Mesendoderm (in vitro differentiated cells): Measurements from ENCODE around the gene SLC12A8.
A peak's percentile ranks its signal among the peaks of the same experiment; 100 is the strongest.

Source experiments
- DNase-seq: peaks from one replicate; pipeline ENCODE4 v3.0.0; 2013
- H2AK5ac ChIP-seq: 2 replicates; pipeline ENCODE4 v1.6.1; 2013; ENCODE audit warnings: low read length, inconsistent platforms
- H2BK120ac ChIP-seq: 2 replicates; pipeline ENCODE4 v1.6.1; 2013; ENCODE audit warnings: low read depth, mild to moderate bottlenecking, low read length, moderate library complexity, mixed read lengths
- H2BK15ac ChIP-seq: replicated peaks from 2 replicates; pipeline ENCODE4 v1.6.1; 2013; ENCODE audit warnings: low read depth, mild to moderate bottlenecking, moderate library complexity
- H2BK5ac ChIP-seq: 2 replicates; pipeline ENCODE4 v1.6.1; 2013; ENCODE audit warnings: low read length, inconsistent platforms
- H3K18ac ChIP-seq: 2 replicates; pipeline ENCODE4 v1.6.1; 2013; ENCODE audit warnings: mild to moderate bottlenecking, low read length, mixed read lengths
- H3K23ac ChIP-seq: one replicate; pipeline ENCODE4 v1.6.1; 2013; ENCODE audit warnings: low read length
- H3K27ac ChIP-seq: 2 replicates; pipeline ENCODE4 v1.5.1; 2013; ENCODE audit warnings: low read depth, mild to moderate bottlenecking, inconsistent platforms, low read length, moderate library complexity
- H3K27me3 ChIP-seq: 2 replicates; pipeline ENCODE4 v1.6.1; 2013; ENCODE audit warnings: low read length, control low read depth, mild to moderate bottlenecking, inconsistent platforms; ENCODE audit not compliant: insufficient read depth, poor library complexity
- H3K36me3 ChIP-seq: 2 replicates; pipeline ENCODE4 v1.6.1; 2013; ENCODE audit warnings: low read length, inconsistent platforms; ENCODE audit not compliant: control insufficient read depth, insufficient read depth
- H3K4ac ChIP-seq: one replicate; pipeline ENCODE4 v1.6.1; 2013; ENCODE audit warnings: low read depth, mild to moderate bottlenecking, low read length, moderate library complexity
- H3K4me1 ChIP-seq: 2 replicates; pipeline ENCODE4 v1.6.1; 2013; ENCODE audit warnings: low read depth, low read length, inconsistent platforms; ENCODE audit not compliant: control insufficient read depth
- H3K4me2 ChIP-seq: 2 replicates; pipeline ENCODE4 v1.6.1; 2013; ENCODE audit warnings: low read length
- H3K4me3 ChIP-seq: 2 replicates; pipeline ENCODE4 v1.5.1; 2013; ENCODE audit warnings: mild to moderate bottlenecking, low read length
- H3K56ac ChIP-seq: one replicate; pipeline ENCODE4 v1.6.1; 2013; ENCODE audit warnings: low read length
- H3K79me1 ChIP-seq: 2 replicates; pipeline ENCODE4 v1.6.1; 2013; ENCODE audit warnings: low read length, inconsistent platforms
- H3K79me2 ChIP-seq: 2 replicates; pipeline ENCODE4 v1.6.1; 2013; ENCODE audit warnings: mild to moderate bottlenecking, low read length; ENCODE audit not compliant: control insufficient read depth, insufficient read depth
- H3K9ac ChIP-seq: 2 replicates; pipeline ENCODE4 v1.6.1; 2013; ENCODE audit warnings: low read length, inconsistent platforms
- H4K5ac ChIP-seq: one replicate; pipeline ENCODE4 v1.6.1; 2013; ENCODE audit warnings: low read length
- H4K8ac ChIP-seq: one replicate; pipeline ENCODE4 v1.6.1; 2013; ENCODE audit warnings: low read depth, mild to moderate bottlenecking, control low read depth, low read length, moderate library complexity
- WGBS: extraction: QIAGEN DNeasy Blood & Tissue Kit; methylation state at CpG from one replicate; pipeline ENCODE4 v1.1.7; 2013; ENCODE audit warnings: low lambda C conversion rate, missing lambda C conversion rate; ENCODE audit not compliant: insufficient coverage; ENCODE audit errors: extremely low coverage; 5-methylcytosine and 5-hydroxymethylcytosine counted together

SLC12A8 gene

DNA sequence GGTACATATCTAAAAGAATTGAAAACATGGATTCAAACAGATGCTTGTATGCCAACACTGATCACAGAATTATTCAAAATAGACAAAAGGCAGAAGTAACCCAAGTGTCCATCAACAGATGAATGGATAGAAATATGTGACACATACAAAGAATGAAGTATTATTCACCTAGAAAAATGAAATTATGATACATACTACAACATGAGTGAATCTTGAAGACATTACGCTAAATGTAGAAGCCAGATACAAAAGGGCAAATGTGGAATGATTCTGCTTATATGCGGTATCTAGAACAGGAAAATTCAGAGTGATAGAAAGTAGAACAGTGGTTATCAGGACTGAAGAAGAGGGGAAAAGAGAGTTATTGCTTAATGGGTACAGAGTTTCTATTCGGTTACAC lies 26.2 kb upstream of the SLC12A8 start:
- Histone ChIP-seq H3K18ac (no peak overlapping the region), H3K4ac (no peak overlapping the region), H3K27ac (no peak overlapping the region), H2BK15ac (no peak overlapping the region), H4K8ac (no peak overlapping the region), H3K36me3 (no peaks in the 10 kb centered on the region), H3K79me2 (no peaks in the 10 kb centered on the region), H2BK120ac (no peak overlapping the region), H2AK5ac (no peak overlapping the region), H3K27me3 (no peaks in the 10 kb centered on the region), H2BK5ac (no peak overlapping the region), H3K79me1 (no peaks in the 10 kb centered on the region), H3K4me1 (no peaks in the 10 kb centered on the region), H3K4me2 (no peak overlapping the region), H3K4me3 (no peak overlapping the region), H4K5ac (no peak overlapping the region), H3K56ac (no peak overlapping the region), H3K9ac (no peak overlapping the region), H3K23ac (no peak overlapping the region)
- no peak for DNase-seq
- no CpG with 5 or more reads among the region's 3 CpGs for WGBS

DNA sequence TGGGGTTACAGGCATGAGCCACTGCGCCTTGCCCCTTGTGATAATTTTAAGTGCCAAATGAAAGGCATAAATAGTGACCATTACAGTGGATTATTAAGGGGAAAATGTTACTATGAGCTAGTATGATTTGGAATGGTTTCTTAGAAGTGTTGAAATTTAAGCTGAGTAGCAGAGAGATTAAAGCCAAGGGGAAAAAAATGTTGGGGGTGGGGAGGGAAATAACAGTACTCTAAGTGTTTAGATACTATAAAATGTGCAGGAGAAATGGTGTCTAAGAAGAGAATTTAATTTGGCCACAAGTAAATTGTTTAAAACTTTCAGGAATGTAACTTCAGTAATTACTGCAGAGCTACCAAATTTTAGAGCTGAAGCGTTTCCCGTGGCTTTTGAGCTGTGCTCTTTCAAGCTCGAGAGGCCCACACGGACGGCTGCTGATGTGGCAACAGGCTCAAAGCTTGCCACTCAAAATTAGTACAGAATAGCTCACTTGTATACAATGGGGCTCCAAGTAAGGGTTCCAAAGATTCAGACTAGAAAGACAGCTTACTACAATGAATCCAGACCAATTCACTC lies 23.9 kb upstream of the SLC12A8 start:
- no peak overlapping the region for H3K4me3 ChIP-seq
- H3K79me1 ChIP-seq: no peaks in the 10 kb centered on the region
- H3K18ac ChIP-seq: no peak overlapping the region
- H3K56ac ChIP-seq: no peak overlapping the region
- H2BK120ac ChIP-seq: no peak overlapping the region
- no peaks in the 10 kb centered on the region for H3K36me3 ChIP-seq
- no peak overlapping the region for H2BK5ac ChIP-seq
- no peak overlapping the region for H2BK15ac ChIP-seq
- no peak overlapping the region for H2AK5ac ChIP-seq
- H3K27ac ChIP-seq: no peak overlapping the region
- no peak overlapping the region for H4K5ac ChIP-seq
- no peaks in the 10 kb centered on the region for H3K27me3 ChIP-seq
- H3K4me2 ChIP-seq: no peak overlapping the region
- WGBS: no CpG with 5 or more reads among the region's 6 CpGs
- H4K8ac ChIP-seq: no peak overlapping the region
- no peak for DNase-seq
- H3K79me2 ChIP-seq: no peaks in the 10 kb centered on the region
- H3K4me1 ChIP-seq: no peaks in the 10 kb centered on the region
- no peak overlapping the region for H3K23ac ChIP-seq
- no peak overlapping the region for H3K4ac ChIP-seq
- H3K9ac ChIP-seq: no peak overlapping the region

DNA sequence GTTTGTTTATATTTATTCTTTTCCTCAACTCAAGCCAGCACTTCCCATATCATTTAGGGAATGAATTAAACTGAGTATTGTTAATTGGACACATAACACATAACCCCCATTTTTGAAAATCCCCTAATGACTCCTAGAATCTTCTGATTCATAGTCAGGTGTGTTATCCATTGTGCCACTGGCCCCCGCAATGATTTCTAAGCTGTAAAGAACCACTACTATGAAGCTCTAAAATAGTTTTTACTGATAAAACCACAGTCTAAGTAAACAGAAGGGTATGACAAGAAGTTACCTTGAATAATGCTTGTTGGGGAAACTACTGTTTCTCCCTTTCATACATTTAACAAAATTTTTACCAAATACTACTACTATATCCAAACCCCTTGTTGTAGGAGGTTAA lies 22.3 kb upstream of the SLC12A8 start:
- no peak overlapping the region for H4K5ac ChIP-seq
- no peak overlapping the region for H2BK15ac ChIP-seq
- H3K23ac ChIP-seq: no peak overlapping the region
- H3K4me2 ChIP-seq: no peak overlapping the region
- no peaks in the 10 kb centered on the region for H3K79me1 ChIP-seq
- H4K8ac ChIP-seq: no peak overlapping the region
- no peak overlapping the region for H3K4me3 ChIP-seq
- no peak overlapping the region for H2BK5ac ChIP-seq
- H2BK120ac ChIP-seq: no peak overlapping the region
- H2AK5ac ChIP-seq: no peak overlapping the region
- H3K36me3 ChIP-seq: no peaks in the 10 kb centered on the region
- H3K9ac ChIP-seq: no peak overlapping the region
- WGBS: no CpG with 5 or more reads among the region's 1 CpG
- peaks cover 1% of the 10 kb centered on the region for H3K4me1 ChIP-seq
- H3K79me2 ChIP-seq: no peaks in the 10 kb centered on the region
- no peak overlapping the region for H3K18ac ChIP-seq
- no peaks in the 10 kb centered on the region for H3K27me3 ChIP-seq
- DNase-seq: no peak
- H3K27ac ChIP-seq: no peak overlapping the region
- H3K4ac ChIP-seq: no peak overlapping the region
- no peak overlapping the region for H3K56ac ChIP-seq

DNA sequence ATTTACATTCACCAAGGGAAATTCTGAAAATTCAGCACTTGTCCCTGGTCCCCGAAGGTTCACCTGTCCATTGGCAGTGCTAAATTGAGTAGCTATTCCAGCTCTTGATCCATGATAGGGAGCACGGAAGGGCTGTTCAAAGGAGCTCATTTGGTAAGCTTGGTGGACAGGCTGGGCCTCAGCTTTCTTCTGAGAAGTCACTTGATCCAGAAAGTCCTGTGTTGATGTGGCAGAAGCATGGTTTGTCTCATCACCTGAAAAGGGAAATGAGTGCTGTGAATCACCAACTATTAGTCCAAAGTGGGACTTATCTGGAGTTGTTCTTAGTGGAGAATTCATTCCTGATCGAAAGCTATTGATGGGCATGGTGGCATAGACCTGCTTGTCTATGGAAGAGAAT lies 19.9 kb upstream of the SLC12A8 start:
- no peak overlapping the region for H2BK5ac ChIP-seq
- no peak overlapping the region for H3K9ac ChIP-seq
- H3K36me3 ChIP-seq: no peaks in the 10 kb centered on the region
- no CpG with 5 or more reads among the region's 3 CpGs for WGBS
- H3K79me2 ChIP-seq: no peaks in the 10 kb centered on the region
- H3K18ac ChIP-seq: no peak overlapping the region
- no peak overlapping the region for H2BK120ac ChIP-seq
- H3K4me2 ChIP-seq: no peak overlapping the region
- H3K4ac ChIP-seq: no peak overlapping the region
- no peak overlapping the region for H2AK5ac ChIP-seq
- H4K8ac ChIP-seq: no peak overlapping the region
- no peaks in the 10 kb centered on the region for H3K27me3 ChIP-seq
- H2BK15ac ChIP-seq: no peak overlapping the region
- no peak overlapping the region for H3K56ac ChIP-seq
- H3K79me1 ChIP-seq: no peaks in the 10 kb centered on the region
- no peak overlapping the region for H3K23ac ChIP-seq
- H4K5ac ChIP-seq: no peak overlapping the region
- DNase-seq: no peak
- H3K4me3 ChIP-seq: no peak overlapping the region
- peaks cover 3% of the 10 kb centered on the region for H3K4me1 ChIP-seq
- no peak overlapping the region for H3K27ac ChIP-seq

DNA sequence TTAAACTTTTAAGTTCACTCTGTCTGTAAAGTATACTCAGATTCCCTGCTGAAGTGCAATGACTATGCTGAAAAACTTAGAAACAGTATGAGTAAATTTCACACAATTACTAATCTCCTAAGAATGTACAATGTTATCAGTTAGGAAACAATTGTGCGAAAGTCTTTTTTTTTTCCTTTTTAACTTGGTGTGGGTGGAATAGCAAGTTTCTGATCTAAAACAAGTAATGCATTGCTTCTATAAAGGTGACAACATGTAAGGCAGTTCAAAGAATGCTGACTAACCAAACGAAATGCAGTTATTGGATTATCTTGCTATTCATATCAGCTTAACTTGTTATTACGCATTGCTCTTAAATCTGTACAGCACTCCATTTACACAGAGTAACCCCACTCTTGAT lies 19.3 kb upstream of the SLC12A8 start:
- H3K36me3 ChIP-seq: no peaks in the 10 kb centered on the region
- WGBS: no CpG with 5 or more reads among the region's 3 CpGs
- no peaks in the 10 kb centered on the region for H3K79me1 ChIP-seq
- no peak overlapping the region for H4K5ac ChIP-seq
- no peak overlapping the region for H3K56ac ChIP-seq
- no peak overlapping the region for H2BK15ac ChIP-seq
- no peak overlapping the region for H3K4me3 ChIP-seq
- H2BK5ac ChIP-seq: no peak overlapping the region
- H3K18ac ChIP-seq: no peak overlapping the region
- H3K79me2 ChIP-seq: no peaks in the 10 kb centered on the region
- H3K4me2 ChIP-seq: no peak overlapping the region
- no peak overlapping the region for H3K9ac ChIP-seq
- H3K4ac ChIP-seq: no peak overlapping the region
- H4K8ac ChIP-seq: no peak overlapping the region
- no peak overlapping the region for H2BK120ac ChIP-seq
- no peaks in the 10 kb centered on the region for H3K27me3 ChIP-seq
- no peak overlapping the region for H3K23ac ChIP-seq
- peaks cover 3% of the 10 kb centered on the region for H3K4me1 ChIP-seq
- no peak overlapping the region for H2AK5ac ChIP-seq
- DNase-seq: no peak
- H3K27ac ChIP-seq: no peak overlapping the region

DNA sequence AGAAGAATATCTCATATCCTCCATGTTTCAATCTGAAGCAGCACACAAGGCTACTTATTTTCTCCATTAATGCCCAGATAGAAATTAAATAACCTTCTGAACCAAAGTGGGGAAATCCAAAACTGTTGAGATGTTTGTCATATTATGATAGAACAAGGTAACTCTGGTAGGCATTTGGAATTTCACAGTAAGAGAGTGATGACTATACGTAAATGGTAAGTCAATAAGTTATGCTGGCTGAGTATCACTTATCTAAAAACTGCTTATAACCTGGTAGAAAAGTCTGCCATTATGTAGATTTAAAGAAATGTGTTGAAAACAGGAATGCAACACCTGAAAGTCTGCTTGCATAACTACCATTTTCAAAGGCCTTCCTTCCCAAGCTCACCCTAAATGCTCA lies 17.2 kb upstream of the SLC12A8 start:
- H3K36me3 ChIP-seq: no peaks in the 10 kb centered on the region
- no peak overlapping the region for H3K9ac ChIP-seq
- no peak overlapping the region for H2BK15ac ChIP-seq
- H3K18ac ChIP-seq: no peak overlapping the region
- no peak overlapping the region for H3K27ac ChIP-seq
- no peak overlapping the region for H3K56ac ChIP-seq
- no peaks in the 10 kb centered on the region for H3K27me3 ChIP-seq
- peak; percentile 26 for DNase-seq
- no peak overlapping the region for H4K5ac ChIP-seq
- WGBS: no CpG with 5 or more reads among the region's 1 CpG
- H3K4me3 ChIP-seq: no peak overlapping the region
- H2AK5ac ChIP-seq: no peak overlapping the region
- H3K79me2 ChIP-seq: no peaks in the 10 kb centered on the region
- H3K4me2 ChIP-seq: no peak overlapping the region
- H3K4ac ChIP-seq: no peak overlapping the region
- H3K79me1 ChIP-seq: no peaks in the 10 kb centered on the region
- H3K23ac ChIP-seq: no peak overlapping the region
- H4K8ac ChIP-seq: no peak overlapping the region
- H3K4me1 ChIP-seq: peaks cover 3% of the 10 kb centered on the region
- no peak overlapping the region for H2BK120ac ChIP-seq
- no peak overlapping the region for H2BK5ac ChIP-seq
